GM21717 (cell line): ENCODE measurements around the gene KIRREL3.

Experiments used
- ATAC-seq: cut with Tn5 transposase; IDR thresholded peaks from one replicate; pipeline ENCODE4 v1.9.1; 2021; ENCODE audit warnings: mild to moderate bottlenecking, moderate library complexity; ENCODE audit not compliant: unreplicated experiment

Gene KIRREL3

DNA sequence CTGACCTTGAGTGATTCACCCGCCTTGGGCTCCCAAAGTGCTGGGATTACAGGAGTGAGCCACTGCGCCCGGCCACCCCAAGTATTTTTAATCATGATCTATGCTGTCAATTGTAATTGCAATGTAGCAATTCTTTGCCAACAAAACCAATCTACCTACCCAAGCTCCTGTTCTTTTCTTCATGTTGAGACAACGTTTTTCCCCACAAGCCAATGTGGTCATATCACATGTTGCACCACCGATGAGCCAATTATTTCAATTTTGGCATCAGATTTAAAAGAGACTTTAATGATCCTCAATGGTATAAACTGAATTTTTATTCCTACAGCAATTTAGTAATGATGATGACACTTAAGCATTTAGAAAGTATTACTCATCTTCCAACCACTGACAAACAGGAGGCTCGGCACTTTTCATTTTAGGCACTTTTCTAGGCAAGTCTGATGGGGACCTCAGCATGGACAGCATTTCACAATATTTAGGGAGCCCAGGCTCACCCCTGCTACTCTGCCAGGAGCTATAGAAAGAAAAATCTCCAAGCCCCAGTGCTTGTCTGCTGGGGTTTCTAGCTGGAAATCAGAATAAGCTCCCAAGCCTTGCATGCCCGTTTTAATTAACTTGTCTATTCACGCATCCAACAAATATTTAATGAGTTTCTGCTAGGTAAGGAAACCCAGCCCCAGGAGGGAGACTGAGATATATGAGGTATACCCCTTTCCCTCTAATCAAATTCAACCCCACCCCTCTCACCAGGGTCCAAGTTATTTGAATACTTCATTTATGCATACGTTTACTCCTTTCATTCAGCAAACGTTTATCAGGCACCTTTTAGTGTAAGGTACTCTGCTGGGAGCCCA is 353.6 kb downstream of the KIRREL3 start:
- ATAC-seq = no peak

DNA sequence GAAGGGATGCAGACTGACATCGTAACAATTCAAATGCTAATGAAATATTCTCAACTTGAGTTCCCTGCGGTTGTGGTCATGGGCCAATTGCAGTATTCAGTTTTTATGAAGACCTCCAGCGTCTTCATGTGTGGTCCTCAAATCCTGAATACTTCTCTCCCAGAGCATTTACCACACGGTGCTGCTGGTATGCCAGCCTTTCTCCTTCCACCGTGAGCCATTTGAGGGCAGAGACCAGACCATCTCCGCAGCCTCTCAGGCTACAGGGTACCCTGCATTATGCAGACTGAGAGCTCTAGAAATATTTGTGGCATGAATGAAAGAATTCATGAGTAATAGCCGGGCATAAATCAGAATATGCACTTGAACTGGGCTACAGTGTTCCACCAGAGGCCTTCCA is 355.4 kb downstream of the KIRREL3 start:
- no peak for ATAC-seq

GRCh38 chr11:126640186-126640585 is 360.4 kb downstream of the KIRREL3 start:
- no peak for ATAC-seq

DNA sequence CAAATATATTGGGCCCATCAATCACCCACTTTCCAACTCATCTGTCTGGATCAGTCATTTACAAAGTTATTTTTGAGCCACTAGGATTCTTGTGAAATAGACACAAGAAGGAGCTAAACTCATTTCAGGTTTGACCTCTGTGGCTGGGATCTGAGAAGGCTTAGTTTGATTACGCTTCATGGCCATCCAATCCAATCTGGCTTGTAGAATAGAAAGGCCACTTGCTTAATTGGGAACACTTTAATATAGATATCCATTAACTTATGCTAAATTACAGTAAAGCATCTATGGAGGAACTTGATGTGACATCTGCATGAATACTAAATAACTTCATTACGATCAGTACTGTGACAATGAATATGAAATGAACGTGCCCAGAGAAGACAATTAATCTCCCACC is 360.9 kb downstream of the KIRREL3 start:
- ATAC-seq = no peak

DNA sequence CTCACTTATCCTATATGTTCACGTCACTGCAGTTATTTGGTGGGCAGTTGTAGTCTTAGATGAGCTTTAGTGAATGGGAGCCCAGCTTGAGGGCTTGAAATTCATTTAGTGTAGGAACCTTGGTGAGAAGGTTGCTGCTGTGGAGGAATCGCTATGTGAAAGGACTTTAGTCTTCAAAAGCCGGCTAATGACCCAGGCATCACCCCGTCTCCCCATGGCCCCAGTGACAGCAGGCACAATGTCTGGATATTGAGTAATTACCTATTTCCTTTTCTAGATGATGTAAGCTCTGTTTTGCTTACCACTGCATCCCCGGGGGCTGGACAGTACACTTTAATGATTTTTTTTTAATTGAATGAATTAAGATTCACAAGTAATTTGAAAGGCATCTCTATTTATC is 361.9 kb downstream of the KIRREL3 start:
- ATAC-seq = no peak

DNA sequence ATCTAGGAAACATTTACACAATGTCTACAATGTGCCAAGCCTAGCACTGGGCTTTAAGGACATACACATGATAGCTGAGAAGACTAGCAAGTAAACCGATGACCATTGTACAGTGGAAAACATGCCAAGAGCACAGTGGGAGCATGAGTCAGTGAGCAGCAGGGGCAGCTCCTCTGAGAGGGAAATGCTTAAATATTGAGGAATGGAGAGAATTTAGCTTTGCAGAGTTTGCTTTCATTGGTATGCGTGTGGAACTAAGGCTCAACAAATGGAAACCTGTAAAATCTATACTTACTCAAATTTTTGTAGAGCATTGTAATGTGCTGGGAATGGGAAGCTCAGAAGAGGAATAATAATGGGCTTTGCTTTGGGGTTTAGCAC is 362.8 kb downstream of the KIRREL3 start:
- no peak for ATAC-seq

- ATAC-seq = no peak
These were observed 363.4 kb downstream of the KIRREL3 start for GRCh38 chr11:126636911-126637794.

DNA sequence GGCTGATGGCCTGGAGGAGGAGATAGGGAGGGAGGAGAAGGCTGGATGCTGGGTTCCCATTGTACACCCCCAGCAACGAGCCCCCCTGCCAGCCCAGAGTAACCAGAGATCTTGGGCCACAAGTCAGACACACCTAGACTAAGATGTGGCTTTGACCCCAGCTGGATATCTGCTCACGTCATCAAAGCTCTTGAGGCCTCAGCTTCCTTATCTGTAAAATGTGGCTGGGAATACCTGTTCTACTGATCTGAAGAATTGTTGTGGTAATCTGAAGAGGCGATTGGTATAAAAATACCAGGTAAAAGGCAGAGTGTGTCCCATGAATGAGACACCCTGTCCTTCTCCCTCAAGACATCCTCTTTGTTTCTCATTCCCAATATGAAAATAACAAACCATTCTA is 365.1 kb downstream of the KIRREL3 start:
- no peak for ATAC-seq

DNA sequence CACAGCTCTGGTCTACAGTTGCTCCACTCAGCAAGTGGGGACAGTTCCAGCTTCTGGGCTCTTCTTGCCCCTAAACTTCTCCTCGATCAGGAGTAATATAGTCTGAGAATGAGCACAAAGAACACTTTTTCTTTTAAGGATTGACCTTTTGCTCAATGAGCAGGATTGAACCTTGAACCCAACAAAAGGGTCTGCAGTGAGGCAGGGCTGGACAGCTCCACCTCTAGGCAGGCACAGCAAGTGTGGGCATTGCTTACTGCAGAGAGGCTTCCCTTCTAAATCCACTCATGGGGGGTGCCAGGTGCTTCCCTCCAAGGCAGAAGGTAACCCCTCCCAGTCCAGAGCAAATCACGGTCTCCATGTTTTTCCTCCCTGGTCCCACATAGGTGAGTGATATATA is 365.6 kb downstream of the KIRREL3 start:
- no peak for ATAC-seq

GRCh38 chr11:126633330-126633729 is 367.2 kb downstream of the KIRREL3 start:
- no peak for ATAC-seq

DNA sequence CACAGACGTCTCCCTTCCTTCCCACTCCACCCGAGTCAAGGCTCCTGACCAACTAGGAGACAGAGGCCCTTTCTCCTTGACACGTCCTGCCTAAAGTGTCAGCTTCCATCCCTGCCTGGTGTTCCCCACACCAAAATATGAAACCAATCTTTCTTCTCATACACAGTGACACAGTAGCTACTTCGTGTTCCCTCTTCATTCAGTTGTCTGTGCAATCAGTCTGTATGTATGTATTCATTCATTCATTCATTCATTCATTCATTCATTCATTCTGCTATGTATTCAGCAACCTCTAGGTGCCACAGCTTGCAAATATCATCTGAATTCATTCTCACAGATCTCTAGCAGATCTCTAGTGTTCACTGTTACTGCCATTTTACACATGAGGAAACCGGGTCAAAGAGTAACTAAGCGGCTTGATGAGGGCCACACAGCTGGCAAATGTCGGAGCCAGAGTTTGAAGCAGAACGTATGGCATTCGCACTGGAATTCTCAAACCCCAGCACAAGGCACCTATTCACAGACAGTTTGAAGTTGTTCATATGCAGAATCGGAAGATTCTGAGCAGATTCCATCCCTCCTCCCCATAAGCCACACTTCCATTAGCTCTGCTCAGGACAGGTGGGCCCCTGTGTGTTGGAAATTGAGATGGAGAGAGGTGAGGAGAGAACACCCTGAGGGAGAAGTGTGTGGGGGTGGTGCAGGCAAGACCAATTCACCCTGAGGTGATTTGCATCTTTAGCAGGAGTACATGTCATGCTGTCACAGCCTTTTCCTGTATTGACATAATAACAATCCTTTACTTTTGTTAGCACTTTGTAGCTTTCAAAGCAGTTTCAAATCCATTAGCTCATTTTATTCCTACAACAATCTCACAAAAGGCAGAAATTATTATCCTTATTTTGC is 369.4 kb downstream of the KIRREL3 start:
- ATAC-seq = no peak

DNA sequence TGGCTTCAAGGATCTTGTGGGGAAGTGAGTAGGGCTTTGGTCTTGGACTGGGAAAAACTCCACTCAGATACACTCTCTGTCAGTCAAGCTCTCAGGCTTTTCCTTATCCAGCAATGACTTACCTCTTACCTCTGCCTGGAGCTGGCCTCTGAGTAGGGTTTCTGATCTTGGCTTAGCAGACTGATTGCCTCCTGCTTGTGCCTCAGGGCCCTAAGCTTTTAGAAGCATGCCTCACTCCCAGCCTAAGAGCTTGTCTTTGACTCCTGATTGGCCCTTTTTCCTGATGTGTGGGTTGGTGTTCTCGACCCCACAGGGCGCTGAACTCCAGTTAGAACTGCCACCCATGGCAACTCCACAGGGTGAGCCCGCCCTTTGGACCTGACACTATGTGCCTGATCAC is 370.1 kb downstream of the KIRREL3 start:
- ATAC-seq = no peak

DNA sequence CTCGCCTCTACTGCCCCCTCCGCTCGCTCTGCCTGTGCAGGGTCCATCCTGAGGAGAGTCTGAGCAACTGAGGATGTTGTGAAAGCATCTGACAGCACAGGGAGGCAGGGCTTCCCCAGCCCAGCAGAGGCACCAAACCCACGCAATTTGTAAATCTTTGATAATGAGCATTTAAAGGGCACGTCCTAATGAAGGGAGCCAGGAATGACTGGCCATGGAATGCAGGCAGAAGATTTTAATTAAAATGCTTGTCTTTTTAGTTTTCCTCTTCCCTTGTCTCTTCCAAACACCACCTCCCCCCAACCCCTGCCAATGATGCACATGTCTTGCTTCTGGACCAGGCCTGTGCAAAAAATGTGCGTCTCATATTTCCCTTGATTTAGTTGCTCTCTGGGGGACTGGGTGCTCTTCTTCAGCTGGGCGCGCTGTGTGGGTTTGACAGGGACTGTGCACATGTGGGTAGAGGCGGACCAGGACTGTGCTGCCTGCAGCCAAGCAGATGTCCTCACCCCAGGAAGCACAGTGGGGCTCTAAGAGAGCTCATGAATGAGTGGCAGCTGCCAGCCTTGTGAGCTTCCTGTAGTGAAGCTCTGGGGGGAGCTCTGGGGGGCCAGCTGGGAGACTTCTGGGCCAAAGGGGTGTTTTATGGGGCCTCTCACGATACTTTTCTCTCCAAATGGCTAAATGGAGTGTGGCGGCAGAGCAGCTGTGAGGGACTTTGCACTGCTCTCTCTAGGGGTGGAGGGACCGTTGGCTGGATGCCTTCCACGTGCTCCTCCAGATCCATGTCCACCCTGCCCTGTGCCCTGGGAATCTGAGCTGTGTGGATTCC is 371.6 kb downstream of the KIRREL3 start:
- no peak for ATAC-seq

DNA sequence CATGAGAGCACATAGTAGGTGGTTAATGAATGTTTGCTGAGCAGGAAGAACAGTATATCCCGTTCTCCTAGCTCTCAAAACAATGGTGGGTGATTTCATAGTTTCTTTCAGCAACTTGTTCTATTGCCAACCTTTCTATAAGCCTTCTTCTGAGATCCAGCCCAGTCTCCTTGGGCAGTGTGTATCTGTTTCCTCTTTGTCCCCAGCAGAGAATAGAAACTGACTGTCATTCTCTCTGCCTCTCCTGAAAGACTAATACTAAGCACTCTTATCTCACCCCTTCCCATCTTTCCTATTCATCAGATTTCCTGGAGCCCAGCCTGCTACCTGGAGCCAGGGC is 372.1 kb downstream of the KIRREL3 start:
- no peak for ATAC-seq

DNA sequence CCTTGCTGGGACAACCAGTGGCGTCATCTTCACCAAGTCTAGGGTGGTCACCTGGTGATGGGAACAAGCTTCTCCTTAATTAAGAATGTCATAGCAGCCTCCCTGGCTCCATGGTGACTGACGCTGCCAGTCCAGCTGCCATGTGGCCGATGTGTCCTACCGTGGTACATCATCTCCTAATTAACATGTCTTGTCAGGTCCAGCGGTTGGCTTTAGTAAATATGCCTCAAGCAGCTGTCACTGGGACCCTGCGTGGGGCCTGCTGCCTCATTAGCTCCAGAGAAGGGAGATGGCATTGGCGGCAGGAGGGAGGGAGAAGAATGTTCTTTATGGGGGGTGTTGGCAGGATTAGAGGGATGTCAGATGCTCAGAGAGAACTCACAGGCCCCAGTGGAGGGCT is 373.1 kb downstream of the KIRREL3 start:
- no peak for ATAC-seq

GRCh38 chr11:126624506-126624905 is 376.1 kb downstream of the KIRREL3 start:
- no peak for ATAC-seq

DNA sequence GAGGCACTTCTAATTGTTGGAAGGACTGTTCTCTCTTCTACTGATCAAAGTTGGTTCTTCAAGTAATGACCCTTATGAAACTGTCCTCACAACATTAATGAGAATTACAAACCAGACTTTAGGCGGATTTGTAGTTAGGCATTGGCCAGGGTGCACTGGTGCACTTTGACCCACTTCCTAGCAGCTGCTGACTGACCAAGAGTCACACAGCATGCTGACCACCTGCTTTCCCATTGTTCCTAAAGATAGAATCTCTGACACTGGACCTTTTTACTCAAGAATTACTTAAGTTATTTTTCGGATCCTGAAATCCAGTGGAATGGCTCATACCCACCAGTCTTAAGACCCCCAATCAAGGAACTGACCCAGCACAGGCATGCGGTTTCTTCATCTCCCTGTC is 381.1 kb downstream of the KIRREL3 start:
- ATAC-seq = no peak

DNA sequence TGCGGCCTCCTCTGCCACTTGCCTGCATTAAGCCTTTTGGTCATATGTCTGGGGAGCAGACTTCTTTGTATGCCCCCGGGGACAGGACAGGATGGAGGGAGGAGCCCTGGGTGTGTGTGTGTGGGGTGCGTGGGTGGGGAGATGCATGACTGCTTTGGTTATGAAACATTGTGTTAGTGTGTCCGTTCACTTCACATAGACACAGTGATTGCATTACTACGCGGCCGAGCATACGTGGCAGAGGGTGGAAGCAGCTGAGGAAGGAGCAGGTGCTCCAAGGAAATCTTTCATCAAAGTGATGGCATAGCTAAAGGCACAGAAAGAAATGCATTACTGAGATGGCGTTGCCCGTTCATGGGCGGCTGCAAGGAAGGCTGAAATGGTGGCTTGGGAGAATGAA is 384.7 kb downstream of the KIRREL3 start:
- ATAC-seq = no peak

GRCh38 chr11:126613272-126613671 is 387.3 kb downstream of the KIRREL3 start:
- no peak for ATAC-seq

- ATAC-seq = no peak
These were observed 387.9 kb downstream of the KIRREL3 start for GRCh38 chr11:126612671-126613070.
